Osteocyte (in vitro differentiated cells): ENCODE results near the gene ACAA2. TPM values are rescaled to one million over a fixed set of nuclear protein-coding genes. Genes with fewer than 3 reads are reported as not detected.

Experiments
- DNase-seq: peaks from one replicate; pipeline ENCODE4 v3.0.0; 2021; ENCODE audit warnings: mixed read lengths; ENCODE audit not compliant: unreplicated experiment; ENCODE audit errors: extremely low spot score
- H3K27ac Mint-ChIP-seq: one replicate; pipeline ENCODE4 v1.8.0; 2021; ENCODE audit warnings: mild to moderate bottlenecking, mixed read lengths; ENCODE audit not compliant: unreplicated experiment
- H3K27me3 Mint-ChIP-seq: one replicate; pipeline ENCODE4 v1.8.0; 2021; ENCODE audit warnings: mixed read lengths; ENCODE audit not compliant: unreplicated experiment
- H3K36me3 Mint-ChIP-seq: one replicate; pipeline ENCODE4 v1.8.0; 2021; ENCODE audit warnings: mixed read lengths; ENCODE audit not compliant: unreplicated experiment
- H3K4me1 Mint-ChIP-seq: one replicate; pipeline ENCODE4 v1.8.0; 2021; ENCODE audit warnings: mixed read lengths; ENCODE audit not compliant: unreplicated experiment
- H3K4me3 Mint-ChIP-seq: one replicate; pipeline ENCODE4 v1.8.0; 2021; ENCODE audit warnings: mild to moderate bottlenecking, moderate library complexity, mixed read lengths; ENCODE audit not compliant: unreplicated experiment
- H3K9me3 Mint-ChIP-seq: one replicate; pipeline ENCODE4 v1.8.0; 2021; ENCODE audit warnings: mixed read lengths; ENCODE audit not compliant: unreplicated experiment
- CTCF ChIP-seq: fragments of 200-600 bp; sonication (generic); IDR thresholded peaks from 2 replicates; pipeline ENCODE4 v1.5.0; 2021; ENCODE audit warnings: antibody characterized with exemption, mild to moderate bottlenecking, moderate library complexity
- total RNA-seq: library from RNA; stranded (reverse); gene quantifications from 2 replicates; pipeline ENCODE4 v1.2.1, GENCODE V29; 2021

Gene ACAA2
- total RNA-seq, 1 donor from 2014 or later: 57.7 TPM

DNA sequence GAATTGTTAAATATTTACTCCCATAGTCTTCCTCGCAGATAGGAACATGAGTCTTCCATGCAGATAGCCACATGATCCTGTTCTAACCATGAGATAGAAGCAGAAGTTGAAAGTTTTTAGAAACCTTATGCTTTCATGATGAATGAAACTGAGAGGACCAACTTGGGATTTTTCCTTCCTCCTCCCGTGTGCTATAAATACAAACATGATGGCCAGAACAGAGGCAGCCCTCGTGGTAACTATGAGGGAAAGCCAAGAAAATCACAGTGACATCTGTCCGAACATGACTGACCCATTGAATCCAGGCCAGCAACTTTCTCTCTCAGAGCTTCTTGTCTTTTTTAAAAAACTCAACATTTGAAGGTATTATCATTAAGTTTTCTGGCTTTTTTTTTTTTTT lies 78.5 kb downstream of the ACAA2 start:
- no peak for TF ChIP-seq CTCF
- no peaks in the 10 kb centered on the region for H3K36me3 Mint-ChIP-seq
- no peak overlapping the region for H3K27ac Mint-ChIP-seq
- no peaks in the 10 kb centered on the region for H3K9me3 Mint-ChIP-seq
- no peak for DNase-seq
- H3K4me3 Mint-ChIP-seq: no peak overlapping the region
- peaks cover 5% of the 10 kb centered on the region for H3K4me1 Mint-ChIP-seq
- H3K27me3 Mint-ChIP-seq: peaks cover 4% of the 10 kb centered on the region

DNA sequence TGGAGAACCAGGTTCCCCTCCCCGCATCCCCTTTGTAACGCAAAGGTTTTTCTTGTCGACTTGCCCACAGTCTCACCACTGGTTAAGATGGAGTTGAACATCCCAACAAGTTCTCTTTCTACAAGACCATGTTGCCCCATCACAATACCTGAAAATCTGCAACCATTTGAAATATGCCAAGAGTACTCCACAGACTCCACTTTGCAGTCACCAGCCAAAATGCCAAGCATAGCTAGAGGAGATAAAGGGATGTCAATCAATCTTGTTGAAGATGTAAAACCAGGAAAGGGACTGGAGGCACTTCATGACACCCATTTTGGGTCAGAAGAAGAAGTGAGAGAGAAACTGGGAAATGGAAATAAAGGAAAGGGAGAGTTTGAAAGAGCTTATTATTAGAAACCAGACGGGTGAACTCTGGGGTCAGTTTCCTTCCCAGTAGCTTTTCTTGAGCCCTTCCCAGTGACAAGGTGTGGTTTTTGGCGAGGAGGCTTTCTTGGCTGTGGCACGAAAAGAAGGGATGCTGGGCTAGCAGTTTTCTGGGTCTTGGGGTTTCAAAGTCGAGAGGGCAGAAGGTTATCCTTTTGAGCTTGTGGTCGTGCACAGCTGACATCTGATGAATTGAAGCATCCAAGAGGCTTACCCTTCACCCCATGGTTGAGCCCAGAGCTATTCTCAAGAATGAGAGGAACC lies 79.3 kb downstream of the ACAA2 start:
- Mint-ChIP-seq H3K9me3 (no peaks in the 10 kb centered on the region), H3K4me1 (peaks cover 8% of the 10 kb centered on the region), H3K27ac (no peak overlapping the region), H3K36me3 (no peaks in the 10 kb centered on the region), H3K27me3 (peaks cover 4% of the 10 kb centered on the region), H3K4me3 (no peak overlapping the region)
- TF ChIP-seq CTCF: no peak
- DNase-seq: no peak

DNA sequence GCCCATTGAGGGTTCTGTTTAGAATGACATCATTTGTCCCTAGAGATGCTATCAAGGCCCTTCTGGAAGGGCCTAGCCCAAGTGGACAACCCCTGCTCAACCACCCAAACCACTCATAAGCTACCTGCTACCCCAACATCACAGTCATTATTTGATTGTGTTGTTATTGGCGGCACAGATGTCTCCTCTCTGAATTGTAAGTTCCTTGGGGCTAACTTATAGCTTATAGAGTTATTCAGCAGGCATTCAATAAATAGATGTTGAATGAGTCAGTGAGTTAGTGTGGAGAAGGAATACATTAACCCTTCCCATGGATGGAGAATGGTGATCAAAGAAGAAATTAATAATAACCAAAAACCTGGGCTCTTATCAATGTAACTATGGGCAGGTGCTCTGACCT lies 80.0 kb downstream of the ACAA2 start:
- TF ChIP-seq CTCF: no peak
- Mint-ChIP-seq H3K27me3 (peaks cover 4% of the 10 kb centered on the region), H3K9me3 (no peaks in the 10 kb centered on the region), H3K36me3 (no peaks in the 10 kb centered on the region), H3K4me1 (peaks cover 8% of the 10 kb centered on the region), H3K27ac (no peak overlapping the region), H3K4me3 (no peak overlapping the region)
- DNase-seq: no peak
